NK-92 (cell line): ENCODE results near the gene SLC12A8.
"Not testable (repeated sequence)": the region's sequence is repeated elsewhere in the genome, so short reads cannot be mapped to it uniquely, and the experiment has no call there.

Experiments
- DNase-seq: peaks from one replicate; lab custom pipeline; 2025; ENCODE audit not compliant: unreplicated experiment; lab: John Stamatoyannopoulos, UW

Gene SLC12A8

DNA sequence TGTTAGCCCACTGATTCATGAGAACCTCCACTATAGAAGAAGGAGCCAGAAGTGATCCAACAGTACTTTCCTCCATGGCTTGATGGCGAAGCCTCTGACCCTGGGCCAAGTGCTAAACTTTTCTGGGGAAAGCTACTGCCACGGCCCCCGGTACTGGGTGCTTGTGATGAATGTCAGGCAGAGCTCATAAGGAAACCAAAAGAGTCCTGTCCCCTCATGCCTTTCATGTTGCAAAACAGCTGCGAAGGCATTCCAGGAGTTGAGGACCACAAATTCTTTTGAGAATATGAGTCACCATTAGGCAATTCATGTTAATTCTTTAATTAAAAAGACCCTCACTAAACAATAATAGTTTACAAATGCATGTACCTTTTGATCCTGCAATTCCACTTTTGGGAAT is 130.2 kb downstream of the SLC12A8 start:
- not testable (repeated sequence) for DNase-seq

DNA sequence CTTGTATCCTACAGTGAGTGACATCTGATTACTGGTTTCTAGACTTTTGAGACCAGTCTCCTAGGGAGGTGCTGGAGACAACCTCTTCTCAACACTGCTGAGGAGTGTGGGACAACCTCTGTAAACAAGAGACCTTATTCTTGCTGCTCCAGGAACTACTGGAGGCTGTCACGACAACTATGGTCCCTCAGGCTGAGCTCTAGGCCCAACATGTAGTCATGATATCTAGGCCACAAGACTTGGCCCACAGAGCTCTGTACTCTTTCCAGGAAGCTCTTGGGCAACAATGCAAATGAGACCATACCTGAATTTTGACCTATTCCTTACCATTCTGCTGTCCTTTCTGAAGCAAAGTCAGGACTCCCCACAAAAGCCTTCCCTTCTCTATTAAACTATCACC is 132.5 kb downstream of the SLC12A8 start:
- no peak for DNase-seq

GRCh38 chr3:125079675-125080045 is 132.9 kb downstream of the SLC12A8 start:
- no peak for DNase-seq

DNA sequence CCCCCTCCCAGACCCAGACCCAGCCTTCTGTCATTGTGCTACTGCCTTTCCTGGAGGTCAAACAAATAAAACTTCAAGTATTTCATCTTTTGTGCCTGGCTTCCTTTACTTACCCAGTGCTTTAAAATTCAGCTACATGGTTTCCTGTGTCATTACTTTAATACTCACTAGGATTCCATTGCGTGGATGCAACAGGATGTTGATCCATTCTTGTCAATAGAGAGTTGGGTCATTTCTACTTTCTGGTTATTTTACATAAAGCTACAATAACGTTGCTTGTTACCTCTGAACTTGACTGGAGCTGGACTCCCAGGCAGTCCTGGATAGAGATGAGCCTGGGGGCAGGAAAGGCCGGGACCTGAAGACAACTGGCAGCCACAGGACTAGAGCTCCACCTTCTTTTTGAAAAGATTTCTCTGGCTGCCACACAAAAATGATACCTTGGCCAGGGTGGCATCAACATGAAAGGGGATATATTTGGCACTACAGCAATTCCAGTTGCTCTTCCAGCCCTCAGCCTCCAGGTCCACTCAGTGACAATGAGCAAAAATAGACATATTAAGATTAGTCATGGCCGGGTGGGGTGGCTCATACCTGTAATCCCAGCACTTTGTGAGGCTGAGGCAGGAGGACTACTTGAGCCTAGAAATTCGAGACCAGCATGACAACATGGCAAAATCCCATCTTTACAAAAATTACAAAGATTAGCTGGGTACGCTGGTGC is 133.4 kb downstream of the SLC12A8 start:
- DNase-seq: no peak

- DNase-seq: no peak
Measured at GRCh38 chr3:125077864-125078263, 134.7 kb downstream of the SLC12A8 start.

DNA sequence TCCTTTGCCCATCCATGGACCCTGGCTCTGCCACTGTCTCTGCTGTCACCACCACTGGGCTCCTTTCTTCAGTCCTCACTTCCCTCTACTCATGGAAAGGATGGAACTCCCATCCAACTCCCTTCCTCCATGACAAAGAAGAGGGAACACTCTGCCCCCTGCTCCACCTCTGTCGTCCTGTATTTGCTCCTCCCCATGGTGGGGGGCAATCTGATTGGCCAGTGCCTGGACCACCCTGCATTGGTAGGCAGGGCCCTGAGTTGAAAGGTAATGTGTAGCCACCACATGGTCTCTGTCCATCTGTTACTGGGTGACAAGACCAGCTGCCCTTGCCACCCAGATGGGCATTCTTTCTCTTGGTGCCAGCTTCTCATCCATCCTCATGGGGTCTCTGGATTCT is 136.1 kb downstream of the SLC12A8 start:
- DNase-seq: no peak

DNA sequence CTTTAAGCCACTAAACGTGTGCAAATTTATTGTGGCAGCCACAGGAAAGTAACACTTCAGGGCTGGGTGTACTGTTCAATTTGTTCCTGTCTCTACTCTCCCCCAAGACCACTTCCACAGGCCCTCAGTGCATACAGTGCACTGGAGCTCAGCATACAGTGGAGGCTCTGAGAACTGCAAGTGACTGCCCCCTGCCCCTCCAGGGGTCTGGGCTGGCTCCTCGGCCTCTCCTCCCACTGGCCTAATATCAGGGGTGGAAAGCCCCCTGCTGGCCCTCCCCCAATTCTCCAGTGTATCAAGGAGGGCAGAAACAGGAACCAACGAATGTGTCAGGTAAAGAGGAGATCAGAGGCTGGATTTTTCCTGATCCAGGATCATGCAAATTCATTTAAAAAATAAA is 136.8 kb downstream of the SLC12A8 start:
- no peak for DNase-seq

- no peak for DNase-seq
Measured at GRCh38 chr3:125073390-125073905, 139.1 kb downstream of the SLC12A8 start.

- DNase-seq: no peak
Measured at GRCh38 chr3:125072749-125073389, 139.7 kb downstream of the SLC12A8 start.

- no peak for DNase-seq
Measured at GRCh38 chr3:125072301-125072700, 140.2 kb downstream of the SLC12A8 start.

GRCh38 chr3:125069968-125070745 is 142.4 kb downstream of the SLC12A8 start:
- DNase-seq: no peak

- DNase-seq: no peak
Measured at GRCh38 chr3:125069452-125069851, 143.1 kb downstream of the SLC12A8 start.

- no peak for DNase-seq
Measured at GRCh38 chr3:125068265-125068664, 144.3 kb downstream of the SLC12A8 start.

GRCh38 chr3:125067225-125067624 is 145.3 kb downstream of the SLC12A8 start:
- DNase-seq: no peak

GRCh38 chr3:125062904-125063618 is 149.5 kb downstream of the SLC12A8 start:
- DNase-seq: no peak

DNA sequence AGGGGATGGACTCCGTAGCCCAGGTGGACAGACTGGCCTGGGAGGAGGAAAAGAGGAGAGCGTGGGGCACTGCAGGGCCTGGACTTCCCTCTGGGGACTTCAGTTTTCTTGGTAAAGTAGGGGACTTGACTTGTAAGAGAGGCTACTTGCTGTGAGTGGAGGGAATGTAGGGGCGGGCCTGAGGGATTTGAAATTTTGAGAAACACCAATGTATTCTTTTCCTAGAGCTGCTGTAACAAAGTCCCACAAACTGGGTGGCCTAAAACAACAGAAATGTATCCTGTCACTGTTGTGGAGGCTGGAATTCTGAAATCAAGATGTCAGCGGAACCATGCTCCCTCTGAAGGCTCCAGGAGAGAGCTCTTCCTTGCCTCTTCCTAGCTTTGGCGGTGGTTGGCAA is 150.9 kb downstream of the SLC12A8 start:
- DNase-seq: no peak

GRCh38 chr3:125061170-125061569 is 151.4 kb downstream of the SLC12A8 start:
- no peak for DNase-seq

GRCh38 chr3:125059488-125060245 is 152.9 kb downstream of the SLC12A8 start:
- DNase-seq: no peak

GRCh38 chr3:125058959-125059358 is 153.6 kb downstream of the SLC12A8 start:
- DNase-seq: no peak

- no peak for DNase-seq
Measured at GRCh38 chr3:125058529-125058928, 154.0 kb downstream of the SLC12A8 start.
